Measurements from ENCODE around the gene SESTD1.
"Not testable (repeated sequence)": the region's sequence is repeated elsewhere in the genome, so short reads cannot be mapped to it uniquely, and the experiment has no call there.

SESTD1 gene

DNA sequence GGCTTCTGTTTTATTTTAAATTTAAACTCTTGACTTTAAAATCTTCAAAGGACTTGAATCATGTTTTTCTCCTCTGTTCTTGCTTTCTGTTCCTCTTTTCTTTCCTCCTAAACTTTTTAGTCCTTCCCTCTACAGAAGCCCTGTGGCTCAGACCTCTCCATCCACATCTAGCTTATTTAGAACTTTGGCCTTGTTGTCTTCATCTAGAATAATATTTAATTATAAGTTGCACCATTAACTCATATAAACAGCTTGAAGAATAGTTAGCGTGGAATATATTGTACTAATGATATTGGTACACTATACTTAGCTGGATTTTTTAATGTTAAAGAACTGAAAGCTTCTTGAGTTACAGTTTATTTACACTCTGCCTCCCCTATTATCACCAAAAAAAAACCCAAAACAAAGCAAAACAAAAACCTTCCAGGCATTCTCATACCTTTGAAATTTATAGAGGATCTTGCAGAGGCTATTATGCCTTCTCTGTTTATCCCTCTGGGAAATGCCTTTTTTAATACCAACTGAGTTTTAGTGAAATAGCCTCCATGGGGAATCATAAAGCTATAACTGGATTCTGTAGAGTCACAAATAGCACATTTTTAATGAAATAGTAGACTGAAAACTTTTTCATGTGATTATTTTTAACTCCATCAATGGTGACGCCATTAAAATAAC, 205.5 kb downstream of the SESTD1 start:
- no peak for TF ChIP-seq EZH2 (IDR thresholded peaks at IDR 0.05; ENCODE audit: borderline replicate concordance, low read length)
- TF ChIP-seq, protein P1, sequence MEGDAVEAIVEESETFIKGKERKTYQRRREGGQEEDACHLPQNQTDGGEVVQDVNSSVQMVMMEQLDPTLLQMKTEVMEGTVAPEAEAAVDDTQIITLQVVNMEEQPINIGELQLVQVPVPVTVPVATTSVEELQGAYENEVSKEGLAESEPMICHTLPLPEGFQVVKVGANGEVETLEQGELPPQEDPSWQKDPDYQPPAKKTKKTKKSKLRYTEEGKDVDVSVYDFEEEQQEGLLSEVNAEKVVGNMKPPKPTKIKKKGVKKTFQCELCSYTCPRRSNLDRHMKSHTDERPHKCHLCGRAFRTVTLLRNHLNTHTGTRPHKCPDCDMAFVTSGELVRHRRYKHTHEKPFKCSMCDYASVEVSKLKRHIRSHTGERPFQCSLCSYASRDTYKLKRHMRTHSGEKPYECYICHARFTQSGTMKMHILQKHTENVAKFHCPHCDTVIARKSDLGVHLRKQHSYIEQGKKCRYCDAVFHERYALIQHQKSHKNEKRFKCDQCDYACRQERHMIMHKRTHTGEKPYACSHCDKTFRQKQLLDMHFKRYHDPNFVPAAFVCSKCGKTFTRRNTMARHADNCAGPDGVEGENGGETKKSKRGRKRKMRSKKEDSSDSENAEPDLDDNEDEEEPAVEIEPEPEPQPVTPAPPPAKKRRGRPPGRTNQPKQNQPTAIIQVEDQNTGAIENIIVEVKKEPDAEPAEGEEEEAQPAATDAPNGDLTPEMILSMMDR (IDR thresholded peaks at IDR 0.05; ENCODE audit: low read length): no peak
- Histone ChIP-seq H3K9me2 (ENCODE audit: low read depth, low read length) (no peaks in the 10 kb centered on the region), H3K4me3 (ENCODE audit: low read depth, low read length, poor library complexity, severe bottlenecking) (no peak overlapping the region), H3K9me3 (ENCODE audit: low read length) (no peaks in the 10 kb centered on the region), H3F3A (ENCODE audit: insufficient read depth, low read length) (no peaks in the 10 kb centered on the region), H3K27ac (ENCODE audit: low read depth, low read length, poor library complexity, severe bottlenecking) (peak overlapping the region; percentile 95), H3K27me3 (ENCODE audit: insufficient read depth, low read length) (no peaks in the 10 kb centered on the region), H4K20me1 (ENCODE audit: insufficient read depth, low read length) (no peaks in the 10 kb centered on the region), H3K79me2 (ENCODE audit: insufficient read depth, low read length) (no peaks in the 10 kb centered on the region), H3K36me3 (ENCODE audit: insufficient read depth, low read length) (no peaks in the 10 kb centered on the region), H3K4me2 (ENCODE audit: low read length) (peak overlapping the region; percentile 55), H2AFZ (ENCODE audit: low read length) (0 out of 2 replicates have a peak overlapping the region, but pooled peaks have one; percentile 14), H3K4me1 (ENCODE audit: insufficient read depth, low read length, severe bottlenecking) (peaks cover 27% of the 10 kb centered on the region), H3K9ac (ENCODE audit: low read length) (peak overlapping the region; percentile 62)

DNA sequence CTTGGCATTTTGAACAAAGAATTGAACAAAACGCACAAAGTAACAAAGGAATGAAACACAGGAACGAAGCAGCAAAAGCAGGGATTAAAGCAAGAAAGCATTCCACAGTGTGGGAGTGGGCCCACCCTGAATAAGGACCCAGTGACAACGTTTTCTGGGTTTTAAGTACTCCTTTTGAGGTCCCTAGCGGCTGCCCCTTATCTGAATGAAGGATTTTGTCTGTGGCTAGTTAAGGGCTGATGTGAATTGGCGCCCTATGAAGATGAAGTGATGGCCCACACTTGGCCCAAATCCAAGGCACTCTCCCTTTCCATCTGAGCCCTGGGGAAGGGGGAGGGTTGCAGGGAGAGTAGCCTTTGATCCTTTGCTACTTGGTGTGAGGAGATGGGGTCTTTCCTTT, 206.9 kb downstream of the SESTD1 start:
- no peak overlapping the region for H2AFZ ChIP-seq (ENCODE audit: low read length)
- TF ChIP-seq, protein P1 (IDR thresholded peaks at IDR 0.05; ENCODE audit: low read length): no peak
- no peak for TF ChIP-seq EZH2 (IDR thresholded peaks at IDR 0.05; ENCODE audit: borderline replicate concordance, low read length)
- H3K4me3 ChIP-seq (ENCODE audit: low read depth, low read length, poor library complexity, severe bottlenecking): no peak overlapping the region

DNA sequence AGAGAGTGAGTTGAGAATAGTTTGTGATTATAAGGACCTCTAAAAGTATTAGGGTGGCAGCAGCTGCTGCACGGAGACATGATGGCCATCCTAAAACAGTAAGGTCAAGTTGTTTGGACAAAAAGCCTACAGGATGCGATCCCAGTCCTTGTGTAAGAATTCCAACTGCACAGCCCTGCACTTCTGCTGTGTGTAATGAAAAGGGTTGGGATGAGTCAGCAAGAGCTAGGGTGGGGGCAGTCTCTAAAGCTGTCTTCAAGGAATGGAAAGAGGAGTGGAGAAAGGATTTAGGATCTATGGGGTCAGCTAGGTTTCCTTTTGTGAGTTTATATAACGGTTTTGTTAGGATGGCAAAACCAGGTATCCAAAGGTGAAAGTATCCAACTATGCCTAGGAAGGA, 211.1 kb downstream of the SESTD1 start:
- not testable (repeated sequence) for H3K9ac ChIP-seq (ENCODE audit: low read length); H3K4me2 ChIP-seq (ENCODE audit: low read length); H3K79me2 ChIP-seq (ENCODE audit: insufficient read depth, low read length); H3K27ac ChIP-seq (ENCODE audit: low read depth, low read length, poor library complexity, severe bottlenecking); H3K4me3 ChIP-seq (ENCODE audit: low read depth, low read length, poor library complexity, severe bottlenecking); H4K20me1 ChIP-seq (ENCODE audit: insufficient read depth, low read length); H2AFZ ChIP-seq (ENCODE audit: low read length); H3K9me3 ChIP-seq (ENCODE audit: low read length); H3K27me3 ChIP-seq (ENCODE audit: insufficient read depth, low read length); H3K36me3 ChIP-seq (ENCODE audit: insufficient read depth, low read length); H3K9me2 ChIP-seq (ENCODE audit: low read depth, low read length); H3F3A ChIP-seq (ENCODE audit: insufficient read depth, low read length)
- peaks cover 44% of the 10 kb centered on the region for H3K4me1 ChIP-seq (ENCODE audit: insufficient read depth, low read length, severe bottlenecking)

More for the DNA sequence above, 206.9 kb downstream of the SESTD1 start:
- H3K9me3 ChIP-seq (ENCODE audit: low read length): no peaks in the 10 kb centered on the region
- no peaks in the 10 kb centered on the region for H3K79me2 ChIP-seq (ENCODE audit: insufficient read depth, low read length)
- H3K27me3 ChIP-seq (ENCODE audit: insufficient read depth, low read length): no peaks in the 10 kb centered on the region
- no peaks in the 10 kb centered on the region for H3K36me3 ChIP-seq (ENCODE audit: insufficient read depth, low read length)
- no peak overlapping the region for H3K4me2 ChIP-seq (ENCODE audit: low read length)
- no peaks in the 10 kb centered on the region for H3F3A ChIP-seq (ENCODE audit: insufficient read depth, low read length)
- H3K27ac ChIP-seq (ENCODE audit: low read depth, low read length, poor library complexity, severe bottlenecking): peak overlapping the region; percentile 95
- no peaks in the 10 kb centered on the region for H4K20me1 ChIP-seq (ENCODE audit: insufficient read depth, low read length)
- peaks cover 27% of the 10 kb centered on the region for H3K4me1 ChIP-seq (ENCODE audit: insufficient read depth, low read length, severe bottlenecking)
- peak overlapping the region; percentile 62; the same call in 1 of the 2 replicates for H3K9ac ChIP-seq (ENCODE audit: low read length)
- H3K9me2 ChIP-seq (ENCODE audit: low read depth, low read length): no peaks in the 10 kb centered on the region

Measured in OCI-LY1 (cell line).